HCT116 (cell line): ENCODE results near the gene PRR14L. TPM values are rescaled to one million over a fixed set of nuclear protein-coding genes. Genes with fewer than 3 reads are reported as not detected.

Experiments
- ATAC-seq: fragments of 200-7000 bp; cut with Tn5 transposase; 2 replicates; pipeline ENCODE4 v1.9.1; 2020; ENCODE audit warnings: mild to moderate bottlenecking, moderate library complexity
- BruUV-seq: library from RNA; stranded (reverse); fragments of 400-500 nt; replicated peaks from 2 replicates; lab custom pipeline; 2021; lab: Mats Ljungman, UMichigan
- CTCF ChIA-PET: fragments of 300-600 bp; sonication (Branson Sonifier 250); formaldehyde crosslinking; loops from one replicate; lab custom pipeline; 2021; ENCODE audit warnings: antibody characterized with exemption; lab: Charles Lee
- POLR2A ChIA-PET: fragments of 300-600, 350-600 bp; sonication (Branson Sonifier 250); formaldehyde crosslinking; loops from one replicate; lab custom pipeline; 2021; ENCODE audit warnings: antibody characterized with exemption; lab: Charles Lee
- RAD21 ChIA-PET, 2 experiments: fragments of 300-600 bp; sonication (Branson Sonifier 250); formaldehyde crosslinking; loops; one replicate each; lab custom pipeline; 2023; ENCODE audit warnings: low total read pairs in 2 of 2; ENCODE audit not compliant: uncharacterized antibody in 2 of 2, unreplicated experiment in 2 of 2, low non-redundant PET in 1 of 2; lab: Charles Lee
- DNase-seq: peaks from one replicate; pipeline ENCODE4 v3.0.0-alpha.2; 2010; ENCODE audit warnings: low read depth, low spot score
- H2AFZ ChIP-seq: fragments of 200-600 bp; shearing (Covaris generic), sonication (generic); 2 replicates; pipeline ENCODE4 v1.6.1; 2017; ENCODE audit warnings: low read depth, mixed run types, mixed read lengths, antibody characterized with exemption, low read length; ENCODE audit not compliant: poor library complexity, severe bottlenecking
- H3K27ac ChIP-seq: 2 replicates; pipeline ENCODE4 v1.5.1; 2012; ENCODE audit warnings: low read depth, low read length
- H3K27me3 ChIP-seq: fragments of 200-600 bp; sonication (generic); 2 replicates; pipeline ENCODE4 v1.6.1; 2016; ENCODE audit warnings: mixed run types, low read length, mixed read lengths; ENCODE audit not compliant: insufficient read depth
- H3K36me3 ChIP-seq, 2 experiments: fragments of 200-500 bp in 1 of 2; fragments of 200-600 bp in 1 of 2; sonication (Bioruptor generic) in 1 of 2; sonication (generic) in 1 of 2; 2 replicates each; pipeline versions ENCODE4 v1.5.1 to v1.6.1; 2014 to 2016; ENCODE audit warnings: low read length in 2 of 2, inconsistent platforms in 1 of 2, mixed read lengths in 1 of 2, mixed run types in 1 of 2; ENCODE audit not compliant: insufficient read depth in 2 of 2, control insufficient read depth in 1 of 2
- H3K4me1 ChIP-seq, 2 experiments: fragments of 200-600 bp in 1 of 2; sonication (generic) in 1 of 2; 2 replicates each; pipeline versions ENCODE4 v1.5.1 to v1.6.1; 2012 to 2017; ENCODE audit warnings: low read length in 2 of 2, inconsistent platforms in 1 of 2, mild to moderate bottlenecking in 1 of 2, mixed read lengths in 1 of 2, mixed run types in 1 of 2, moderate library complexity in 1 of 2; ENCODE audit not compliant: insufficient read depth in 2 of 2, control insufficient read depth in 1 of 2
- H3K4me2 ChIP-seq: fragments of 200-600 bp; sonication (generic); 2 replicates; pipeline ENCODE4 v1.6.1; 2017; ENCODE audit warnings: mixed run types, low read length, mixed read lengths
- H3K4me3 ChIP-seq, 2 experiments: fragments of 200-600 bp in 1 of 2; sonication (generic) in 1 of 2; replicated peaks in 1 of 2; 2 replicates each; pipeline ENCODE4 v1.5.1; 2011 to 2016; ENCODE audit warnings: low read length in 2 of 2, control low read depth in 1 of 2, low read depth in 1 of 2, mild to moderate bottlenecking in 1 of 2, mixed read lengths in 1 of 2, mixed run types in 1 of 2
- H3K79me2 ChIP-seq: fragments of 200-600 bp; sonication (generic); 2 replicates; pipeline ENCODE4 v1.6.1; 2017; ENCODE audit warnings: mild to moderate bottlenecking, mixed run types, low read length, moderate library complexity, mixed read lengths; ENCODE audit not compliant: insufficient read depth
- H3K9ac ChIP-seq: fragments of 200-600 bp; sonication (generic); 2 replicates; pipeline ENCODE4 v1.6.1; 2016; ENCODE audit warnings: low read length, mixed read lengths
- H3K9me2 ChIP-seq: fragments of 200-600 bp; sonication (generic), shearing (Covaris generic); 2 replicates; pipeline ENCODE4 v1.6.1; 2017; ENCODE audit warnings: mixed run types, mild to moderate bottlenecking, moderate library complexity; ENCODE audit not compliant: insufficient read depth
- H3K9me3 ChIP-seq, 2 experiments: fragments of 200-500 bp in 1 of 2; fragments of 200-600 bp in 1 of 2; sonication (Bioruptor generic) in 1 of 2; sonication (generic) in 1 of 2; 2 replicates each; pipeline ENCODE4 v1.6.1; 2014 to 2017; ENCODE audit warnings: low read length in 2 of 2, mixed read lengths in 2 of 2, inconsistent platforms in 1 of 2, low read depth in 1 of 2, mild to moderate bottlenecking in 1 of 2, mixed run types in 1 of 2, moderate library complexity in 1 of 2; ENCODE audit not compliant: control insufficient read depth in 1 of 2, insufficient read depth in 1 of 2
- H4K20me1 ChIP-seq: fragments of 200-600 bp; sonication (generic), shearing (Covaris generic); 2 replicates; pipeline ENCODE4 v1.6.1; 2017; ENCODE audit warnings: mixed run types, mild to moderate bottlenecking, moderate library complexity; ENCODE audit not compliant: insufficient read depth
- CBX3 ChIP-seq: IDR thresholded peaks from 2 replicates; pipeline ENCODE4 v1.6.1; 2012; ENCODE audit warnings: low read depth
- EGR1 ChIP-seq: IDR thresholded peaks from 2 replicates; pipeline ENCODE4 v1.6.1; 2012; ENCODE audit warnings: low read depth
- ELF1 ChIP-seq: IDR thresholded peaks from 2 replicates; pipeline ENCODE4 v1.6.1; 2012; ENCODE audit warnings: low read depth, borderline replicate concordance
- EZH2 ChIP-seq: fragments of 200-600 bp; sonication (generic); IDR thresholded peaks from 2 replicates; pipeline ENCODE4 v1.6.1; 2017; ENCODE audit warnings: antibody characterized with exemption, mixed run types
- POLR2AphosphoS5 ChIP-seq: IDR thresholded peaks from 2 replicates; pipeline ENCODE4 v1.6.1; 2011; ENCODE audit warnings: mild to moderate bottlenecking, low read depth, low read length, moderate library complexity
- SP1 ChIP-seq: IDR thresholded peaks from 2 replicates; pipeline ENCODE4 v1.6.1; 2012; ENCODE audit warnings: low read depth
- SRF ChIP-seq: IDR thresholded peaks from 2 replicates; pipeline ENCODE4 v1.6.1; 2012; ENCODE audit warnings: low read depth
- TCF7L2 ChIP-seq: IDR thresholded peaks from 2 replicates; pipeline ENCODE4 v1.7.0; 2011; ENCODE audit warnings: borderline replicate concordance, inconsistent platforms; ENCODE audit not compliant: insufficient read depth, insufficient read length; ENCODE audit errors: extremely low read depth
- YY1 ChIP-seq: IDR thresholded peaks from 2 replicates; pipeline ENCODE4 v1.6.1; 2011; ENCODE audit warnings: low read length, low read depth, moderate library complexity, mild to moderate bottlenecking; ENCODE audit not compliant: insufficient replicate concordance; ENCODE audit errors: extremely low read depth
- intact Hi-C: fragments of 100-400 bp; cut with micrococcal nuclease; formaldehyde crosslinking; loops from 2 replicates; pipeline ENCODE4 v1.10.0; 2022
- total RNA-seq: library from RNA; stranded (reverse); gene quantifications from one replicate; pipeline ENCODE4 v1.2.1, GENCODE V29; 2021; ENCODE audit not compliant: unreplicated experiment
- TF ChIP-seq, protein P1 (sequence below): IDR thresholded peaks from 2 replicates; pipeline ENCODE4 v1.6.1; 2012
- TF ChIP-seq, protein P2 (sequence below), 3 experiments: fragments of 200-600 bp in 1 of 3; sonication (generic) in 1 of 3; IDR thresholded peaks in 2 of 3; conservative IDR thresholded peaks in 1 of 3; 2 replicates each; pipeline ENCODE4 v1.5.1; 2012 to 2017; ENCODE audit warnings: low read depth in 2 of 3, low read length in 2 of 3, antibody characterized with exemption in 1 of 3, borderline replicate concordance in 1 of 3, control low read depth in 1 of 3, mild to moderate bottlenecking in 1 of 3, mixed read lengths in 1 of 3, mixed run types in 1 of 3, moderate library complexity in 1 of 3; ENCODE audit not compliant: insufficient read depth in 1 of 3
- TF ChIP-seq, protein P3 (sequence below): IDR thresholded peaks from 2 replicates; pipeline ENCODE4 v1.6.1; 2012; ENCODE audit warnings: low read depth

The PRR14L gene
- total RNA-seq, 1 experiment from 2014 or later: 61.5 TPM

DNA sequence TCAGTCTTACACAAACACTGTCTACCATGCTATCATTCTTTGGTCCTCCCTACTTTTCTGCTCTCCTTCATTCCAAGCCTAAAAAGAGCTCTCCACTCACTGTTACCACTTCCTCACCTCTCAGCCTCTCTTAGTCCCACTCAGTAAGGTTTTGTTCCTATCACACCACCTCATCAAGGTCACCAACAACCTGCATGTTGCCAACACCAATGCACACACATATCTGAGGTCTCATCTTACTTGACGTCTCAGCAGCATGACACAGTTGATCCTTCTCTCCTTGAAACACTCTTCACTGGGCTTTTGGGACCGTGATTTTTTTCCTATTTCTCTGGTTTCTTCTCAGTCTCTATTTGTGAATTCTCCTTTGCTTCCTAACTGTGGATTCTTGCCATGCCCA is 96.0 kb downstream of the PRR14L start:
- Histone ChIP-seq H3K4me2 (no peak overlapping the region), H3K27me3 (no peaks in the 10 kb centered on the region), H3K36me3 (peaks cover 0 to 4% of the 10 kb centered on the region in 2 experiments; a peak in 1 of 4 replicates), H2AFZ (no peak overlapping the region), H3K27ac (no peak overlapping the region), H3K4me3 (no peak overlapping the region), H4K20me1 (peaks cover 4% of the 10 kb centered on the region; the same call in 1 of the 2 replicates), H3K9me3 (no peaks in the 10 kb centered on the region), H3K79me2 (peaks cover 97% of the 10 kb centered on the region), H3K9ac (no peak overlapping the region), H3K9me2 (no peaks in the 10 kb centered on the region), H3K4me1 (peaks cover 5 to 53% of the 10 kb centered on the region in 2 experiments)
- DNase-seq (no peak), ATAC-seq (no peak)
- CTCF ChIA-PET: no interaction called here
- POLR2A ChIA-PET: interaction anchor here (0.7 kb wide), 1 partner anchor 8 kb away, joined by 4 read pairs; the partner anchor contains the start of gene PISD
- RAD21 ChIA-PET: no interaction called here
- intact Hi-C loops: no loop called here
- BruUV-seq: no TSS peak
- TF ChIP-seq SP1 (no peak), CBX3 (no peak), TCF7L2 (no peak), EGR1 (no peak), POLR2AphosphoS5 (no peak), EZH2 (no peak), ELF1 (no peak), SRF (no peak)

DNA sequence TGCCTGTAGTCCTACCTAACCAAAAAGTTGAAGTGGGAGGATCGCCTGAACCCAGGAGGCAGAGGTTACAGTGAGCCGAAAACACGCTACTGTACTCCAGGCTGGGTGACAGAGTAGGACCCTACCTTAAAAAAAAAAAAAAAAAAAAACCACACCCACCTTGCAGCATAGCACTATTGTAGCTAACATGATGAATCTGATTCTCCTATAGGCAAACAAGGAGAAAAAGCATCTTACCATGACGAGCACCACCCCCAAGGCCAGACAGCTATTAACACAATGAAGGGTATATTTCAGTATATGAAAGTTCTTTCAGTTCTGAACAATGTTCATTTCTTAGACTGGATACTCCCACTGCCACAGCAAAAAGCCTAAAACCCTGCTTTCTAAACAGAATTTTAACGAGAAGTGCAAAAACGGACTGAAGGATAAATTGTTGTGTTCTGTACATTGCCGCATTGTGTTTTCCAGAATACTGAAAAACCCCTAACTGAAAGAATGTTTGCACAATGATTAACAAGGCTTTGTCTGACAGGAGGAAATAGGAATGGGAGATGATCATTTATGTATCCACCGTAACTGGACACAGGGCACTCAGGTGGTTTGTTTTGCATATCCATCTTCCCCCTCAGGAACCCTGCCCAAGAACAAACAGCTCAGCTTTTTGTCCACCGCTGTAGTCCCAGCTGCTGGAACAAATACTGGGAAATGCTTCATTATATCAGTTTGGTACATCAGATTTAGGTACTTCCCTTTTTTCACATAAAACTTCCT is 96.8 kb downstream of the PRR14L start:
- intact Hi-C loops: no loop called here
- peaks cover 6 to 58% of the 10 kb centered on the region in 2 experiments for H3K4me1 ChIP-seq
- ChIA-PET POLR2A (interaction anchor here (1.1 kb wide), 1 partner anchor 8 kb away, joined by 4 read pairs; the partner anchor contains the start of gene PISD), CTCF (no interaction called here), RAD21 (no interaction called here)
- H3K36me3 ChIP-seq: peaks cover 0 to 4% of the 10 kb centered on the region in 2 experiments; a peak in 1 of 4 replicates
- no peak overlapping the region for H3K27ac ChIP-seq
- peaks cover 94% of the 10 kb centered on the region for H3K79me2 ChIP-seq
- H3K4me2 ChIP-seq: 0 out of 2 replicates have a peak overlapping the region, but pooled peaks have one; percentile 15
- DNase-seq (no peak), ATAC-seq (no peak)
- no TSS peak for BruUV-seq
- no peak overlapping the region for H3K9ac ChIP-seq
- H4K20me1 ChIP-seq: peaks cover 4% of the 10 kb centered on the region; the same call in 1 of the 2 replicates
- no peaks in the 10 kb centered on the region for H3K9me2 ChIP-seq
- no peak overlapping the region for H3K4me3 ChIP-seq
- no peaks in the 10 kb centered on the region for H3K9me3 ChIP-seq
- H3K27me3 ChIP-seq: no peaks in the 10 kb centered on the region
- no peak overlapping the region for H2AFZ ChIP-seq
- TF ChIP-seq TCF7L2 (no peak), POLR2AphosphoS5 (no peak), ELF1 (no peak), EZH2 (no peak), YY1 (no peak), SRF (no peak)
- TF ChIP-seq, protein P1, sequence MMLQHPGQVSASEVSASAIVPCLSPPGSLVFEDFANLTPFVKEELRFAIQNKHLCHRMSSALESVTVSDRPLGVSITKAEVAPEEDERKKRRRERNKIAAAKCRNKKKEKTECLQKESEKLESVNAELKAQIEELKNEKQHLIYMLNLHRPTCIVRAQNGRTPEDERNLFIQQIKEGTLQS: no peak
- TF ChIP-seq, protein P2, sequence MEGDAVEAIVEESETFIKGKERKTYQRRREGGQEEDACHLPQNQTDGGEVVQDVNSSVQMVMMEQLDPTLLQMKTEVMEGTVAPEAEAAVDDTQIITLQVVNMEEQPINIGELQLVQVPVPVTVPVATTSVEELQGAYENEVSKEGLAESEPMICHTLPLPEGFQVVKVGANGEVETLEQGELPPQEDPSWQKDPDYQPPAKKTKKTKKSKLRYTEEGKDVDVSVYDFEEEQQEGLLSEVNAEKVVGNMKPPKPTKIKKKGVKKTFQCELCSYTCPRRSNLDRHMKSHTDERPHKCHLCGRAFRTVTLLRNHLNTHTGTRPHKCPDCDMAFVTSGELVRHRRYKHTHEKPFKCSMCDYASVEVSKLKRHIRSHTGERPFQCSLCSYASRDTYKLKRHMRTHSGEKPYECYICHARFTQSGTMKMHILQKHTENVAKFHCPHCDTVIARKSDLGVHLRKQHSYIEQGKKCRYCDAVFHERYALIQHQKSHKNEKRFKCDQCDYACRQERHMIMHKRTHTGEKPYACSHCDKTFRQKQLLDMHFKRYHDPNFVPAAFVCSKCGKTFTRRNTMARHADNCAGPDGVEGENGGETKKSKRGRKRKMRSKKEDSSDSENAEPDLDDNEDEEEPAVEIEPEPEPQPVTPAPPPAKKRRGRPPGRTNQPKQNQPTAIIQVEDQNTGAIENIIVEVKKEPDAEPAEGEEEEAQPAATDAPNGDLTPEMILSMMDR (IDR thresholded peaks at IDR 0.05 in 2 of 3, conservative IDR thresholded peaks at IDR 0.05 in 1 of 3; ENCODE audit: borderline replicate concordance in 1 of 3, insufficient read depth in 1 of 3, low read depth in 2 of 3, low read length in 2 of 3): no peak
- TF ChIP-seq, protein P3, sequence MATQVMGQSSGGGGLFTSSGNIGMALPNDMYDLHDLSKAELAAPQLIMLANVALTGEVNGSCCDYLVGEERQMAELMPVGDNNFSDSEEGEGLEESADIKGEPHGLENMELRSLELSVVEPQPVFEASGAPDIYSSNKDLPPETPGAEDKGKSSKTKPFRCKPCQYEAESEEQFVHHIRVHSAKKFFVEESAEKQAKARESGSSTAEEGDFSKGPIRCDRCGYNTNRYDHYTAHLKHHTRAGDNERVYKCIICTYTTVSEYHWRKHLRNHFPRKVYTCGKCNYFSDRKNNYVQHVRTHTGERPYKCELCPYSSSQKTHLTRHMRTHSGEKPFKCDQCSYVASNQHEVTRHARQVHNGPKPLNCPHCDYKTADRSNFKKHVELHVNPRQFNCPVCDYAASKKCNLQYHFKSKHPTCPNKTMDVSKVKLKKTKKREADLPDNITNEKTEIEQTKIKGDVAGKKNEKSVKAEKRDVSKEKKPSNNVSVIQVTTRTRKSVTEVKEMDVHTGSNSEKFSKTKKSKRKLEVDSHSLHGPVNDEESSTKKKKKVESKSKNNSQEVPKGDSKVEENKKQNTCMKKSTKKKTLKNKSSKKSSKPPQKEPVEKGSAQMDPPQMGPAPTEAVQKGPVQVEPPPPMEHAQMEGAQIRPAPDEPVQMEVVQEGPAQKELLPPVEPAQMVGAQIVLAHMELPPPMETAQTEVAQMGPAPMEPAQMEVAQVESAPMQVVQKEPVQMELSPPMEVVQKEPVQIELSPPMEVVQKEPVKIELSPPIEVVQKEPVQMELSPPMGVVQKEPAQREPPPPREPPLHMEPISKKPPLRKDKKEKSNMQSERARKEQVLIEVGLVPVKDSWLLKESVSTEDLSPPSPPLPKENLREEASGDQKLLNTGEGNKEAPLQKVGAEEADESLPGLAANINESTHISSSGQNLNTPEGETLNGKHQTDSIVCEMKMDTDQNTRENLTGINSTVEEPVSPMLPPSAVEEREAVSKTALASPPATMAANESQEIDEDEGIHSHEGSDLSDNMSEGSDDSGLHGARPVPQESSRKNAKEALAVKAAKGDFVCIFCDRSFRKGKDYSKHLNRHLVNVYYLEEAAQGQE: no peak
